ENCODE measurements around the gene SPSB2.

- TF ChIP-seq, protein P1, sequence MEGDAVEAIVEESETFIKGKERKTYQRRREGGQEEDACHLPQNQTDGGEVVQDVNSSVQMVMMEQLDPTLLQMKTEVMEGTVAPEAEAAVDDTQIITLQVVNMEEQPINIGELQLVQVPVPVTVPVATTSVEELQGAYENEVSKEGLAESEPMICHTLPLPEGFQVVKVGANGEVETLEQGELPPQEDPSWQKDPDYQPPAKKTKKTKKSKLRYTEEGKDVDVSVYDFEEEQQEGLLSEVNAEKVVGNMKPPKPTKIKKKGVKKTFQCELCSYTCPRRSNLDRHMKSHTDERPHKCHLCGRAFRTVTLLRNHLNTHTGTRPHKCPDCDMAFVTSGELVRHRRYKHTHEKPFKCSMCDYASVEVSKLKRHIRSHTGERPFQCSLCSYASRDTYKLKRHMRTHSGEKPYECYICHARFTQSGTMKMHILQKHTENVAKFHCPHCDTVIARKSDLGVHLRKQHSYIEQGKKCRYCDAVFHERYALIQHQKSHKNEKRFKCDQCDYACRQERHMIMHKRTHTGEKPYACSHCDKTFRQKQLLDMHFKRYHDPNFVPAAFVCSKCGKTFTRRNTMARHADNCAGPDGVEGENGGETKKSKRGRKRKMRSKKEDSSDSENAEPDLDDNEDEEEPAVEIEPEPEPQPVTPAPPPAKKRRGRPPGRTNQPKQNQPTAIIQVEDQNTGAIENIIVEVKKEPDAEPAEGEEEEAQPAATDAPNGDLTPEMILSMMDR (IDR thresholded peaks at IDR 0.05) = no peak
- TF ChIP-seq POLR2AphosphoS5 (IDR thresholded peaks at IDR 0.05) (no peak), POLR2A (IDR thresholded peaks at IDR 0.05) (no peak), EP300 (IDR thresholded peaks at IDR 0.05) (no peak)
Measured at GRCh38 chr12:6883683-6884082, 10.6 kb upstream of the SPSB2 start.
